ES-I3 (cell line): ENCODE data around the gene CDH4.

Source experiments
- H3K36me3 ChIP-seq: 2 replicates; pipeline ENCODE4 v1.6.1; 2013; ENCODE audit warnings: mild to moderate bottlenecking, low read length, control low read depth, moderate library complexity; ENCODE audit not compliant: insufficient read depth
- H3K4me1 ChIP-seq: 2 replicates; pipeline ENCODE4 v1.6.1; 2013; ENCODE audit warnings: mild to moderate bottlenecking, control low read depth, low read length; ENCODE audit not compliant: insufficient read depth
- H3K9ac ChIP-seq: 2 replicates; pipeline ENCODE4 v1.6.1; 2013; ENCODE audit warnings: low read depth, mild to moderate bottlenecking, low read length, moderate library complexity
- H3K9me3 ChIP-seq: 2 replicates; pipeline ENCODE4 v1.6.1; 2013; ENCODE audit warnings: mild to moderate bottlenecking, low read length, moderate library complexity; ENCODE audit not compliant: control insufficient read depth, insufficient read depth

Gene CDH4

DNA sequence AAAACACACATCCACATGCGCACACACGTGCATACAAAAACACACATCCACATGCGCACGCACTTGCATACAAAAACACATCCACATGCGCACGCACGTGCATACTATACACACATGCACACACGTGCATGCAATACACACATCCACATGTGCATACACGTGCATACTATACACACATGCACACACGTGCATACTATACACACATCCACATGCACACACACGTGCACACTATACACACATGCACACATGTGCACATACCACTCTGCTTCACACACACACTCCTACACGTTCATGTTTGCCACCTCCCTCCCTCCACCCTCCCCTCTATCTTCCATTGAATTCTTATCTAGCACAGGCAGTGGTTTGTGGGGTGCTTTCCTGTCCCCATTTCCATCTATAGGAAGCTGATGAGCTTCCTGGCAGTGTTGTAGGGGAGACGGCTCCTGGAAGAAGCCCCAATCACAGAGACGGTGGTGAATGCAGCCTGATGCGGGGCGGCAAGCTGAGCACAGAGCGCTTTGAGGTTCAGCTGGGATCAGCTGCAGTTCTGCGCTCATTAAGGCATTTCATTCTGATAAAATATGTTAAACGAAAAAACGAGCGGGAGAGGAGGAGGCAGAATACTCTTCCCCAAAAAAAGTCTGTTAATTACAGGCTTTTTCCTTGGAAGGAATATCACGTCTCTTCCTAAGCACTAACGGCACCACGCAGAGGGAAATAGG lies 525.9 kb downstream of the CDH4 start:
- Histone ChIP-seq H3K36me3 (no peaks in the 10 kb centered on the region), H3K9me3 (0 out of 2 replicates have a peak, but pooled peaks cover 5% of the 10 kb centered on the region), H3K4me1 (no peaks in the 10 kb centered on the region), H3K9ac (no peak overlapping the region)

DNA sequence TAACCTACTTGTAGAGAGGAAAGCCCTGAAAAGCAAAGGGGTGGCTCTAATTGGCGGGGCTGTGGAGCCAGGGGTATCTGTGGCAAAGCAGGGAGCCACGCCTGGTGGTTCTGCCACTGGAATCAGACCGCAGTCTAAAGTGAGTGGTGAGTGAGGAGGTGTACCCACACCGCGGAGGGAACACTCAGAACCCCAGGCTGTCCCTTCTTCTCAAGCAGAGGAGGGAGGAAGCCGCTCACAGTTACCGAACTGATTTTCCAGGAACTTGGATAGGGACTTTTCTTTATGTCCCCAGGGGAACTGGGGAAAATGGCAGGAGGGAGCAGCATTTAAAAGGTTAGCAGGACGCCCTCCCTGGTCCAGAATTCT lies 526.4 kb downstream of the CDH4 start:
- H3K36me3 ChIP-seq, result no peaks in the 10 kb centered on the region
- H3K4me1 ChIP-seq, result no peaks in the 10 kb centered on the region
- H3K9me3 ChIP-seq, result 0 out of 2 replicates have a peak, but pooled peaks cover 5% of the 10 kb centered on the region
- no peak overlapping the region for H3K9ac ChIP-seq

DNA sequence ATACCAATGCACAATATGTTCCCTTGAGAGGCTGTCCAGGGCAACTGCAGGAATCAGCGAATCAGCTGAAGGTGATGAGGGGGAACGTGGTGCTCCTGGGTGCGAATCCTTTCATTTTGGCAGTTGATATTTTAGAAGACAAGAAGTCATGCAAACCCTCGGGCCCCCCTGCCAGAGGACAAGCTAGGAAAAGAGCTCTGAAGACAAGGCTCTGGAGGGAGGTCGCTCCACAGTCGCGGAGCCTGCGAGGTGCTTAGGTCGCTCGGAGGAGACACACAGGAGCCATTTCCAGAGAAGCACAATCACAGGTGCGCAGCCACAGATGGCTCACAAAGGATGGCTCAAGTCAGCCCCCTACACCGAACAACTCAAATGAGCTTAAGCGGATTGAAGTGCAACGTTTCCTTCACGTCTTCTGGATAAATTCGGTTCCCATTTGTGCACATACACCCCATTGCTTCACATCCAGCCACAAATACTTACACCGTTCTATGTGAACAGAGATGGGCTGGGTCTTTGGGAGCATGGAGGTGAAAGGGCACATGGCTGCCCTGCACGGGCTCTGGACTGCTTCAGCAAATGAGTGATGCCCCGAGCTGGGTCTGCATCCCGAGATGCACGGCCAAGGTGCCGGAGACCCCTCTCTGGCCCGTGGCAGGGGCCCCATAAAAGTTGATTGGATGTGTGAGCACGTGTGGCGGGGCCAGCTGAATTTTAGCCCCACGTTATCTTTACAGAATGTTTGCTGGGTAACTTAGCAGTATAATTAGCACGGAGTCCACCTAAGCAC lies 527.3 kb downstream of the CDH4 start:
- Histone ChIP-seq H3K9me3 (0 out of 2 replicates have a peak, but pooled peaks cover 5% of the 10 kb centered on the region), H3K36me3 (no peaks in the 10 kb centered on the region), H3K9ac (no peak overlapping the region), H3K4me1 (no peaks in the 10 kb centered on the region)

DNA sequence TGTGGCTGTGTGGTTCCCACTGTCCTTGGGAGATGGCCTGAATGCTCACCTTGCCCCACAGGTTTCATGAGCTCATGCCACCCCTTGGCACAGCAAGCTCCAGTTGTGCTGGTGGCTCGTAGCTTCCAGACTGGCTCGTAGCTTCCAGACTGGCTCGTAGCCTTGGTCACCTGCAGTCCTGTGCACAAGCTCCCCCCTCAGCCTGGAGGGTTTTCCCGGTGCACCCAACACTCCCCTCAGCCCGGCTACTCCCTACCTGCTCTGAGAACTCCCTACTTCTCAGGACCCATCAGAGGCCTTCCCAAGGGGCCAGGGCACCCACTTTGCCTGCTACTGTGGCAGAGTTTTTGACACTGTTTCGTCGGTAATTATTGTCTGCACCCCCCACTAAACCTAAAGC lies 528.0 kb downstream of the CDH4 start:
- Histone ChIP-seq H3K9me3 (0 out of 2 replicates have a peak, but pooled peaks cover 5% of the 10 kb centered on the region), H3K9ac (no peak overlapping the region), H3K4me1 (no peaks in the 10 kb centered on the region), H3K36me3 (no peaks in the 10 kb centered on the region)

DNA sequence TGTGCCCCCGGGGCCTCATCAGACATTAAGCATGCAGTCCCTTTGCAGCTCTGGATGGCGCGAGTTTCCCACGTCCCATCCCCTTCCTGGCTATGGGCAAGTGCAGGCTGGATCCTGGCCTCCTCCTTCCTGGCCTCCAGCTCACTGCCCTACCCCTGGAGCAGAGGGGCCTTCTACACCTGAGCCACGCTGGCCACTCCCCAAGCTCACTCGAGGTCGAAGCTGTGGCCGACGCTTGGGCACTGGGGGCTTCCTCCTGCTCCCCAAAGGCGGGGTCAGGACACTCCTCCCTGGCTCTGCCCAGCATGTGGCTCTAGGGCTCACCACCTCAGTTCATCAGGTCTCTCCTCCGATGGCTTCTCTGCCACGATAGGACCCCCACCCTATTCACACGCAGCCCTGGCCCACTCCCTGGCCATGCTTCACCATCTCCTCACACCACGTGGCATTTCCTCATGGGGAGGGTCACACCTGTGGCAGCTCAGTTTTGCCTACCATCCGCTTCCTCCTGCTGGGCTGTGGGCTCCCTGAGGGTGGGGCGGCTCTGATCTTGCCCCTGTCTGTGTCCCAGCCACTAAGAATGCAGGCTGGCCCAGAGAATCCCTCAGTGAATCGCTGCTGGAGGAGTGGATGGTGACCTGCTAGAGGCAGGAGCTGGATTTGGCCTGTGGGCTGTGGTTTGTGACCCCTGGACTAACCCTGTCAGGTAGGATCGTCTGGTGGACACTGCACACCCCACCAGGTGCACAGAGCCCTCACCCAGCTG lies 532.9 kb downstream of the CDH4 start:
- no peak overlapping the region for H3K9ac ChIP-seq
- no peaks in the 10 kb centered on the region for H3K4me1 ChIP-seq
- no peaks in the 10 kb centered on the region for H3K36me3 ChIP-seq
- 0 out of 2 replicates have a peak, but pooled peaks cover 5% of the 10 kb centered on the region for H3K9me3 ChIP-seq

DNA sequence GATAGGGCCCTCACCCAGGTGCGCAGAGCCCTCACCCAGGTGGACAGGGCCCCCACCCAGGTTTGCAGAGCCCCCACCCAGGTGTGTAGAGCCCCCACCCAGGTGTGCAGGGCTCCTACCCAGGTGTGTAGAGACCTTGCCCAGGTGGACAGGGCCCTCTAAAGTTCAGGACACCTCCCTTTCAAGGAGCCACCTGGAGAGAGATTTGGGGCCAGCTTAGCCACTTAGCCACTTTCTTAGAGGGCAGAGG lies 533.4 kb downstream of the CDH4 start:
- Histone ChIP-seq H3K4me1 (no peaks in the 10 kb centered on the region), H3K9me3 (0 out of 2 replicates have a peak, but pooled peaks cover 5% of the 10 kb centered on the region), H3K9ac (no peak overlapping the region), H3K36me3 (no peaks in the 10 kb centered on the region)

DNA sequence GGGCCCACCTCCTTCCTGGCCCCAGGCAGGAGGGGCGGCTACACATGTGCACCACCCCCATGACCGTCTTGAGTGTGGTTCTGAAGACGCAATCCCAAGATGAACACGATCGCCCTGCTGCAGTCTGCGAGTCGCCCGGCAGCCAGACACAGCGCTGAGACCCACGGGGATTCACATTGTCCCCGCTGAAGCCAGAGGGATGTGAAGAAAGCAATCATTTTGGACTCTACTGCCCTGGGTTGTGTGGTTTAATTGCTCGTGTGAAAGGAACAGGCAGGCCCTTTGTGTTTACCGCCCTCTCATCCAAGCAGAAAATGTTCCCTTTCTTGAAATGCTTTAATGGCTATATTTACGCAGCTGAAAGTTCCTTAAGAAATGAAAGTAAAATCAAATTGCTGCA lies 534.2 kb downstream of the CDH4 start:
- H3K9ac ChIP-seq, result no peak overlapping the region
- 0 out of 2 replicates have a peak, but pooled peaks cover 2% of the 10 kb centered on the region for H3K9me3 ChIP-seq
- H3K4me1 ChIP-seq, result no peaks in the 10 kb centered on the region
- H3K36me3 ChIP-seq, result no peaks in the 10 kb centered on the region

DNA sequence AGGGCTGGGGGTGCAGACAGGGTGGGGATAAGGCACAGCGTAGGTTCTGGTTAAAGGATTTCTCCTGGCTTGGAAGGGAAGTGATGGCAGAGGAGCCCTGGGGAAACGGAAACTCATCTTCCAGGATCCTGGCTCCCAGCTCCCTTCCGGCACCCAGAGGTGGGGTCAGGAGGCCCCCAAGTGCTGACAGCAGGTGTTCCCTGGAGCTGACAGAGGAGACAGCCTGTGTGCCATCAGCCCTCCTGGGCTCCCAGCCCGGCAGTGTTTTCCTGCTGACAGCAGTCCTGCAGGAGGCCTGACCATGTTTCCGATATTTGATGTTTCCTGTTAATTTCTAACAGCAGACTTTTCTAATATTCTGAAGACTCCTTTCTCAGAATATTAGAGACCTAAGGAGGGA lies 536.3 kb downstream of the CDH4 start:
- Histone ChIP-seq H3K9me3 (no peaks in the 10 kb centered on the region), H3K9ac (no peak overlapping the region), H3K36me3 (no peaks in the 10 kb centered on the region), H3K4me1 (no peaks in the 10 kb centered on the region)

DNA sequence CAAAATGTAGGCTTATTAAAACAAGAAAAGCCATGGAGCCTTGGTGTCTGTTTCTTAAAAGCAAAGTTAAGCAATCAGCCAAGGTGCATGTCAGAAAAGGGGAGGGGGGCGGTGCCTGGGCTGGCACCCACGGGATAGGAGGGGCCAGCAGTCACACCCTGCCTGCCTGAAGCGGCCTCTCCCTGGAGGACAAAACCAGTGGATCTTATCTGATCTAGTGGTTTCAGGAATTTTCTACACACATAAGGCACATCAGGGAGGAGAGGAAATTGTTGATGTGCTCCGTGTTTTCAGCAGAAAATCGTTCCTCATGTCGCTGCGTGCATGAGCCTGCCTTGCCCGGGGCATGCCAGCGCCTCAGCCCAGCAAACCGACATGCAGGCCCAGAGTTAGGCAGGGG lies 537.3 kb downstream of the CDH4 start:
- Histone ChIP-seq H3K9ac (no peak overlapping the region), H3K4me1 (no peaks in the 10 kb centered on the region), H3K9me3 (no peaks in the 10 kb centered on the region), H3K36me3 (no peaks in the 10 kb centered on the region)

DNA sequence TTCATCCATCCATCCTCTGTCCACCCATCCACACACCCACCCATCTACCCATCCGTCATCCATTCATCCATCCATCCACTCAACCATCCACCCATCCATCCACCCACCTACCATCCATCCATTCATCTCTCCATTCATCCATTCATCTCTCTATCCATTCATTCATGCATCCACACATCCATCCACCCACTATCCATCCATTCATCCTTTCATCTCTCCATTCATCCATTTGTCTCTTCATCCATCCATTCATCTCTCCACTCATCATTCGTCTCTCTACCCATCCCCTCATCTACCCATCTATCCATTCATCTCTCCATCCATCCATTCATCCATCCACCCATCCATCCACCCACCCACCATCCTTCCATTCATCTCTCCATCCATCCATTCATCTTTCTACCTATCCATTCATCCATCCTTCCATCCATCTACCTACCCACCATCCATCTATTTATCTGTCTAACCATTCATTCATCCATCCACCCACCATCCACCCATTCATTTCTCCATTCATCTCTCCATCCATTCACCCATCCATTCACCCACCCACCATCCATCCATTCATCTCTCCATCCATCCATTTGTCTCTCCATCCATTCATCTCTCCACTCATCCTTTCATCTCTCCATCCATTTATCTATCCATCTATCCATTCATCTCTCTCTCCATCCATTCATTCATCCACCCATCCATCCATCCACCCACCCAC lies 538.2 kb downstream of the CDH4 start:
- no peaks in the 10 kb centered on the region for H3K9me3 ChIP-seq
- H3K4me1 ChIP-seq, result no peaks in the 10 kb centered on the region
- no peaks in the 10 kb centered on the region for H3K36me3 ChIP-seq
- no peak overlapping the region for H3K9ac ChIP-seq

DNA sequence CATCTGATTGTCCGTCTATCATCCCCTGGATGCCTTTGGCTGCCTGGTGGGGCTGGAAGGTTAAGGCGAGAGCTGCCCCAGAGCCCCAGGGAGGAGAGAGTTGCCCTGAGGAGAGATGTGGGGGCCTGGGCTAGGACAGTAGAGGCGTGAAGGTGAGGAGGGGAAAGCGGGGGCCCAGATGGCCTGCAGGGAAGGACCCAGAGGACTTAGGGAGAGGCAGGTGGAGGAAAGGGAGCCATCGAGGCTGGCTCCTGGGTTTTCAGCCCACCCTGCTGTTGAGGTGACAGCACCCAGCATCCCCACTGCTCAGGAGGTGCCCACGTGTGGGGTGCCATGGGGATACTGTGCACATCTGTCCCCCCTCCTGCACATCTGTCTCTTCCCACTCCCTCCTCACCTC lies 539.9 kb downstream of the CDH4 start:
- H3K9ac ChIP-seq, result no peak overlapping the region

DNA sequence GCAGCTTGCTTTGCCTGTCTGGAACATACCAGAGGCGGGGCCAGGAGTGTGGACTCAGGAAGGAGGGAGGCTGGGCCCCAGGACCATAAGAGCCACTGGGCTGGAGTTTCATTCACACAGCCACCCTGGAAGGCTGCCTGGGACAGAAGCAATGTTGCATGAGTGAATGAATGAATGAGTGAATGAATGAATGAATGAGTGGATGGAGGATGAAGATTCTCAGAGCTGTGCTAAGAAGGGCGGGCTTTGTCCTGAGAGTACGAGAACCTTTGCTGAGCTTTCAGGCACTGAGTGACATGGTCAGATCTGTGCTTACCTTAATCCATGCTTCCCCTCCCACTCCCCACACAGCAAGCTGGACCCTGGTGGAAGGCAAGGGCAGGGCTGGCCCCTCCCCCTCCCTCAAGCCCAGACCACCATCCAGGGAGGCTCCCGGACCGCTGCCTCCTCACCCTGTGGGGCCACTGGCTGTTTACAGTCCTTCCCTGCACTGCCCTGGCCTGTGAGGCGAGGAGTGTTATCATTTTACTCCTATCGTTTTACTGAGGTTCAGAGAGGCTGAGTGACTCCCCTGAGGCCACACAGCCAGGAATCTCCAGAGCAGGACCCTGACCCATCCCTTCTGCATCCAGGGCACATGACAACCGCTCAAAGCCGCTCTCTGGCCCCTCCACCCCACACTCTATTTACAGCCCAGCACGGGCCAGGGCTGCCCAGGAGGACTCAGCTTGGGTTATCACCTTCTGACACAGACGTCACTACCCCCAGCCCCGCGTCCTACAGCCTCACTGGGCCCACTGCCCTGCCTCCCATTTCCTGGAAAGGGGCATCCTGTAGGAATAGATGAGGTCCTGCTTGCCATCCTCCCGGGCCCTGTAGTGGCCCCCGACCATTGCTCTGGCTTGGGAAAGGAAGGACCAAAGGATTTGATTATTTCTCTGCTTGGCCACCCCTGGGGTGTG lies 543.9 kb downstream of the CDH4 start:
- Histone ChIP-seq H3K4me1 (no peaks in the 10 kb centered on the region), H3K9ac (no peak overlapping the region), H3K9me3 (no peaks in the 10 kb centered on the region), H3K36me3 (no peaks in the 10 kb centered on the region)

More for the DNA sequence above, 539.9 kb downstream of the CDH4 start:
- no peaks in the 10 kb centered on the region for H3K36me3 ChIP-seq
- H3K4me1 ChIP-seq, result no peaks in the 10 kb centered on the region
- H3K9me3 ChIP-seq, result no peaks in the 10 kb centered on the region

DNA sequence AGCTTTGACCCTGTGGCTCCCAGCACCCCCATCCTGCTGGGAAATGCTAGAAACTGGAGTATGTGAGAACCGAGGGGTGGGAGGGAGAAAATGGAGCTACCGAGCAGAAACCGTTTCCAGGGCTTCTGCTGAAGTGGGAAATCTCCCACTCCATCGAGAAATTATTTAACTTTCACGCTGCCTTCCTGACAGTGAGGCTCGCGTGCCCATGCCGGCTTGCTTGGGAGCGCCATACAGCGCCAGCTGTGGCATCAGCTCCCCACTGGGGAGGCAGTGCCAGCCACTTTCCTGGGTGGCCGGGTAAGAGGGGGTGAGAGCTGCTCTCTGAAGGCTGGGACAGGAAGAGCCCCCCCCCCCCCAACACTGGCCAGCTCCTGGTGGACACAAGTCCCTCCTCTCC lies 544.7 kb downstream of the CDH4 start:
- Histone ChIP-seq H3K4me1 (no peaks in the 10 kb centered on the region), H3K9me3 (no peaks in the 10 kb centered on the region), H3K9ac (no peak overlapping the region), H3K36me3 (no peaks in the 10 kb centered on the region)
